WTC11 (cell line): ENCODE results near the gene BCL2A1. TPM values are rescaled to one million over a fixed set of nuclear protein-coding genes. Genes with fewer than 3 reads are reported as not detected.

Experiments used
- ATAC-seq: fragments of 200-7000 bp; cut with Tn5 transposase; 2 replicates; pipeline ENCODE4 v1.10.0; 2021; ENCODE audit warnings: mild to moderate bottlenecking, moderate library complexity
- CTCF ChIA-PET: fragments of 300-600 bp; sonication (Branson Sonifier 250); formaldehyde crosslinking; loops from one replicate; lab custom pipeline; 2021; ENCODE audit warnings: antibody characterized with exemption; lab: Charles Lee
- POLR2A ChIA-PET: fragments of 350-600 bp; sonication (Branson Sonifier 250); formaldehyde crosslinking; loops from one replicate; lab custom pipeline; 2021; ENCODE audit warnings: antibody characterized with exemption; lab: Charles Lee
- DNase-seq: peaks from one replicate; pipeline ENCODE4 v3.0.0; 2021; ENCODE audit warnings: low spot score
- H3K27ac Mint-ChIP-seq: 2 replicates; pipeline ENCODE4 v1.8.0; 2021; ENCODE audit warnings: mixed read lengths
- H3K27me3 Mint-ChIP-seq: 2 replicates; pipeline ENCODE4 v1.8.0; 2021; ENCODE audit warnings: low read depth, mild to moderate bottlenecking, moderate library complexity, mixed read lengths
- H3K36me3 Mint-ChIP-seq: 2 replicates; pipeline ENCODE4 v1.8.0; 2021; ENCODE audit warnings: mixed read lengths
- H3K4me1 Mint-ChIP-seq: 2 replicates; pipeline ENCODE4 v1.8.0; 2022; ENCODE audit warnings: mixed read lengths
- H3K4me3 Mint-ChIP-seq: 2 replicates; pipeline ENCODE4 v1.8.0; 2021; ENCODE audit warnings: mild to moderate bottlenecking, moderate library complexity, mixed read lengths
- H3K9me3 Mint-ChIP-seq: 2 replicates; pipeline ENCODE4 v1.8.0; 2021; ENCODE audit warnings: mixed read lengths
- AFF4 ChIP-seq: sonication (generic); formaldehyde crosslinking; IDR thresholded peaks from 2 replicates; pipeline ENCODE4 v1.8.1; 2023; ENCODE audit warnings: mild to moderate bottlenecking, missing genetic modification reagents, borderline replicate concordance
- AR ChIP-seq: fragments of 250-450 bp; sonication (Bioruptor Pico); IDR thresholded peaks from 2 replicates; pipeline ENCODE4 v1.9.0; 2021; ENCODE audit warnings: mild to moderate bottlenecking
- ARID4B ChIP-seq: sonication (generic); formaldehyde crosslinking; IDR thresholded peaks from 2 replicates; pipeline ENCODE4 v1.8.0; 2023; ENCODE audit warnings: missing genetic modification reagents, mild to moderate bottlenecking, borderline replicate concordance
- CREB1 ChIP-seq: sonication (generic); formaldehyde crosslinking; IDR thresholded peaks from 2 replicates; pipeline ENCODE4 v1.8.0; 2023; ENCODE audit warnings: mild to moderate bottlenecking, missing genetic modification reagents
- CREM ChIP-seq: sonication (generic); formaldehyde crosslinking; IDR thresholded peaks from 2 replicates; pipeline ENCODE4 v1.8.1; 2022; ENCODE audit warnings: mild to moderate bottlenecking, missing genetic modification reagents, moderate library complexity
- E2F1 ChIP-seq: sonication (generic); formaldehyde crosslinking; IDR thresholded peaks from 2 replicates; pipeline ENCODE4 v1.8.0; 2022; ENCODE audit warnings: mild to moderate bottlenecking, missing genetic modification reagents
- FOXP1 ChIP-seq: sonication (generic); formaldehyde crosslinking; IDR thresholded peaks from 2 replicates; pipeline ENCODE4 v1.8.0; 2022; ENCODE audit warnings: missing genetic modification reagents, mild to moderate bottlenecking, moderate library complexity, borderline replicate concordance
- GABPB1 ChIP-seq: sonication (generic); formaldehyde crosslinking; IDR thresholded peaks from 2 replicates; pipeline ENCODE4 v1.8.1; 2023; ENCODE audit warnings: mild to moderate bottlenecking, missing genetic modification reagents
- MYBL2 ChIP-seq: sonication (generic); formaldehyde crosslinking; IDR thresholded peaks from 2 replicates; pipeline ENCODE4 v1.8.1; 2023; ENCODE audit warnings: mild to moderate bottlenecking, moderate library complexity, missing genetic modification reagents
- NR2C2 ChIP-seq: sonication (generic); formaldehyde crosslinking; IDR thresholded peaks from 2 replicates; pipeline ENCODE4 v1.8.0; 2022; ENCODE audit warnings: mild to moderate bottlenecking, missing genetic modification reagents
- RORB ChIP-seq: fragments of 250-450 bp; sonication (Bioruptor Pico); IDR thresholded peaks from 2 replicates; pipeline ENCODE4 v1.9.0; 2021; ENCODE audit warnings: mild to moderate bottlenecking
- SMAD4 ChIP-seq: sonication (generic); formaldehyde crosslinking; IDR thresholded peaks from 2 replicates; pipeline ENCODE4 v1.8.0; 2022; ENCODE audit warnings: mild to moderate bottlenecking, missing genetic modification reagents
- TEAD4 ChIP-seq: sonication (generic); formaldehyde crosslinking; IDR thresholded peaks from 2 replicates; pipeline ENCODE4 v1.8.0; 2022; ENCODE audit warnings: mild to moderate bottlenecking, missing genetic modification reagents
- TP53 ChIP-seq: sonication (generic); formaldehyde crosslinking; IDR thresholded peaks from 2 replicates; pipeline ENCODE4 v1.8.1; 2023; ENCODE audit warnings: mild to moderate bottlenecking, missing genetic modification reagents
- ZBTB43 ChIP-seq: sonication (generic); formaldehyde crosslinking; IDR thresholded peaks from 2 replicates; pipeline ENCODE4 v1.8.1; 2023; ENCODE audit warnings: mild to moderate bottlenecking, missing genetic modification reagents
- ZNF121 ChIP-seq: sonication (generic); formaldehyde crosslinking; IDR thresholded peaks from 2 replicates; pipeline ENCODE4 v1.8.0; 2023; ENCODE audit warnings: missing genetic modification reagents
- ZNF317 ChIP-seq: sonication (generic); formaldehyde crosslinking; IDR thresholded peaks from 2 replicates; pipeline ENCODE4 v1.8.1; 2023; ENCODE audit warnings: low read depth, mild to moderate bottlenecking, moderate library complexity, missing genetic modification reagents, borderline replicate concordance
- ZNF396 ChIP-seq: fragments of 250-450 bp; sonication (Bioruptor Pico); IDR thresholded peaks from 2 replicates; pipeline ENCODE4 v1.8.0; 2021; ENCODE audit warnings: mild to moderate bottlenecking, moderate library complexity, borderline replicate concordance
- ZNF512 ChIP-seq: sonication (generic); formaldehyde crosslinking; IDR thresholded peaks from 2 replicates; pipeline ENCODE4 v1.8.1; 2022; ENCODE audit warnings: missing genetic modification reagents, borderline replicate concordance
- ZNF671 ChIP-seq: fragments of 250-450 bp; sonication (Bioruptor Pico); IDR thresholded peaks from 2 replicates; pipeline ENCODE4 v1.8.0; 2021; ENCODE audit warnings: mild to moderate bottlenecking
- total RNA-seq: library from RNA; stranded (reverse); gene quantifications from 3 replicates; pipeline ENCODE4 v1.2.3, GENCODE V29; 2021

Gene BCL2A1
- total RNA-seq, 1 experiment from 2014 or later, result 0.28 TPM

GRCh38 chr15:79977431-79978054 is 6.5 kb upstream of the BCL2A1 start:
- CTCF ChIA-PET, result no interaction called here
- POLR2A ChIA-PET, result no interaction called here
- H3K4me3 Mint-ChIP-seq, result no peak overlapping the region

GRCh38 chr15:79973456-79974195 is 2.6 kb upstream of the BCL2A1 start:
- DNase-seq (no peak), ATAC-seq (peak; percentile 59; the same call in 1 of the 2 replicates)
- POLR2A ChIA-PET, result no interaction called here
- Mint-ChIP-seq H3K36me3 (no peaks in the 10 kb centered on the region), H3K4me3 (no peak overlapping the region), H3K27ac (0 out of 2 replicates have a peak overlapping the region, but pooled peaks have one; percentile 3), H3K9me3 (no peaks in the 10 kb centered on the region), H3K27me3 (no peaks in the 10 kb centered on the region), H3K4me1 (no peaks in the 10 kb centered on the region; the same call in 1 of the 2 replicates)
- CTCF ChIA-PET, result no interaction called here
- TF ChIP-seq ZBTB43 (CRISPR knock-in tag) (no peak), ARID4B (CRISPR knock-in tag) (no peak), ZNF512 (no peak), TEAD4 (CRISPR knock-in tag) (no peak), E2F1 (CRISPR knock-in tag) (no peak), CREM (CRISPR knock-in tag) (no peak), CREB1 (CRISPR knock-in tag) (no peak), GABPB1 (no peak), AFF4 (CRISPR knock-in tag) (no peak), ZNF396 (CRISPR knock-in tag) (no peak)

More at GRCh38 chr15:79977431-79978054, 6.5 kb upstream of the BCL2A1 start:
- DNase-seq (no peak), ATAC-seq (no peak)
- TF ChIP-seq CREB1 (CRISPR knock-in tag) (no peak), AR (CRISPR knock-in tag) (no peak), ZNF317 (CRISPR knock-in tag) (no peak), RORB (no peak), FOXP1 (no peak), TP53 (no peak), ZNF121 (CRISPR knock-in tag) (no peak), ZNF671 (CRISPR knock-in tag) (no peak), MYBL2 (CRISPR knock-in tag) (no peak), SMAD4 (CRISPR knock-in tag) (no peak), NR2C2 (CRISPR knock-in tag) (no peak)
- H3K27ac Mint-ChIP-seq, result no peak overlapping the region
- H3K27me3 Mint-ChIP-seq, result no peaks in the 10 kb centered on the region
- H3K9me3 Mint-ChIP-seq, result no peaks in the 10 kb centered on the region
- no peaks in the 10 kb centered on the region for H3K36me3 Mint-ChIP-seq
- H3K4me1 Mint-ChIP-seq, result no peaks in the 10 kb centered on the region; the same call in 1 of the 2 replicates
